NCI-H526 treated with DMSO at 0.1 percent for 48 hours (cell line): ENCODE measurements around the gene EFEMP2.
"Not testable (repeated sequence)": the region's sequence is repeated elsewhere in the genome, so short reads cannot be mapped to it uniquely, and the experiment has no call there.

Experiments
- DNase-seq: peaks from one replicate; lab custom pipeline; 2025; lab: John Stamatoyannopoulos, UW

Gene EFEMP2

GRCh38 chr11:65854852-65855837, 17.5 kb downstream of the EFEMP2 start:
- DNase-seq, result no peak

- no peak for DNase-seq
These were observed 18.4 kb downstream of the EFEMP2 start for GRCh38 chr11:65854161-65854592.

- no peak for DNase-seq
These were observed 19.2 kb downstream of the EFEMP2 start for GRCh38 chr11:65853246-65853979.

- no peak for DNase-seq
These were observed 19.9 kb downstream of the EFEMP2 start for GRCh38 chr11:65852508-65853245.

- DNase-seq, result no peak
These were observed 20.6 kb downstream of the EFEMP2 start for GRCh38 chr11:65851811-65852507.

DNA sequence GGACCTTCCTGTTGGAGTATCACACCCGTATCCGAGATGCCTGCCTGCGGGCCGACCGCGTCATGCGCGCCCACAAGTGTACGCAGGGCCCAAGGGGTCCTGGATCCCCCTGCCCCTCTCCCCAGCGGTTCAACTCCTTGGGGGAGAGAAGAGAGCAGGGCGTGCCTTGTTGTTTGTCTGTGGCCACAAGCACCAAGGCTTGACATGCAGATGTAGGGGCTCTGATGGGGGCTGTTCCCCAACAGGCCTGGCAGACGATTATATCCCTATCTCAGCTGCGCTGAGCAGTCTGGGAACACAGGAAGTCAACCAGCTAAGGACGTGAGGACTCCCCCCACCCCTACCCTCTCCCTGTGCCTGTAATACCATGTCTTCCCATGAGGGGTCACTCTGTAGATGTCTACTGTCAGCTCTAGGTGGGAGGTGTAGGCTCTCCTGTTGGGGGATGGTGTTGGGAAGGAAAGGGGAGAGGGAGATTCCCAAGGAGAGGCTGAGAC, 21.5 kb downstream of the EFEMP2 start:
- no peak for DNase-seq

DNA sequence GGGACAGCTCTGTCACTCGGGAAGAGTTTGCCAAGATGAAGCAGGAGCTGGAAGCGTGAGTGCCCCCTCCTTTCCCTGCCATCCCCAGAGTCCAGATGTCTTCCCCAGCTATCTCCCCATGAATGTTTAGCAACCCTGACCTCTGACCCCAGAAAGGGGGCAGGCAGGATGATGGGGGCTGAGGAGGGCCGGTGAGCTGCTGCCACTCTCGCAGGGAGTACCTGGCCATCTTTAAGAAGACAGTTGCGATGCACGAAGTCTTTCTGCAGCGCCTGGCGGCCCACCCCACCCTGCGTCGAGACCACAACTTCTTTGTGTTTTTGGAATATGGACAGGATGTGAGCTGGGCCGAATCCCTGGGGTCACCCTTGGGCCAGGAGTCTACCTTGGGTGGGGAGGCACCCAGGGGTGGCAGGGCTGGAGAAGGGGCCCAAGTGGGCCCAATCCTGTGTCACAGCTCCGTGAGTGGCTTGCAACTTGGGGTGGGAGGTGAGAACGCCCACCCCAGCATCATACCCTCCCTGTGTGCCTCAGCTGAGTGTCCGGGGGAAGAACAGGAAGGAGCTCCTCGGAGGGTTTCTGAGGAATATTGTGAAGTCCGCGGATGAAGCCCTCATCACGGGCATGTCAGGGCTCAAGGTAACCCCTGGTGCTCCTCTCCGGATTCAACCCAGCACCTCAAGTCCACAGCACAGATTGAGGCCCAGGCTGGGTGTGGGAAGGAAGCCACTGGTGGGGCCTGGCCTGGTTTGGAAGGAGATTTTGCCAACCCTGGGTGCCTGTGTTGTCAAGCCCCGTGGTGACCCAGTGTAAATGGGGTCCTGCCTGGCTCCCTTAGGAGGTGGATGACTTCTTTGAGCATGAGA, 22.1 kb downstream of the EFEMP2 start:
- DNase-seq, result no peak

DNA sequence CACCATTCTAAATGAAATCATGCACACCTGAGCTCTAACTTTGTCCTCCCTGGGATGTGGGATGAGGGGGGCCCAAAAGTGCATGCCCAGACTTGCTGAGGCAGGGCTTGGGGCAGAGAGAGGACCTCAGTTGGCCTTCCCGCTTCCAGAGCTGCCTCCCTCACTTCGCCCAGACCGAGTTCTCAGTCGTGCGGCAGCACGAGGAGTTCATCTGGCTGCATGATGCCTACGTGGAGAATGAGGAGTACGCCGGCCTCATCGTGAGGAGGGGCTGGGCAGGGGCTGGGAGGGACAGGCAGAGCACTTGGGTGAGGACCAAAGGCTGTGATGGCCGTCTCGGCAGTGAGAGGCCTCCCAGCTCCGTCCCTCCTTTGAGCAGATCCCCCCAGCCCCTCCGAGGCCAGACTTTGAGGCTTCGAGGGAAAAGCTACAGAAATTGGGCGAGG, 22.8 kb downstream of the EFEMP2 start:
- DNase-seq, result no peak

GRCh38 chr11:65849366-65849765, 23.2 kb downstream of the EFEMP2 start:
- DNase-seq, result no peak

DNA sequence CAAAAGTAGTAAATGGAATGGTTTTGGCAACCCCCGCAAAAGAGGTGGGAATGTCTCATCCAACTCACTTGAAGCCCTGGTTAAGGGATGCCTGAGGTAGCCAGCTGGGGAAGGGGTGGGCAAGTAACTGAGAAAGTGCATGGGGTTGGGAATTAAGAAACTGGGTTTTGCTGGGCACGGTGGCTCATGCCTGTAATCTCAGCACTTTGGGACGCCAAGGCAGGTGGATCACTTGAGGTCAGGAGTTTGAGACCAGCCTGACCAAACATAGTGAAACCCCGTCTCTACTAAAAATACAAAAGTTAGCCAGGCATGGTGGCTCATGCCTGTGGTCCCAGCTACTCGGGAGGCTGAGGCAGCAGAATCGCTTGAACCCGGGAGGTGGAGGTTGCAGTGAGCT, 23.9 kb downstream of the EFEMP2 start:
- not testable (repeated sequence) for DNase-seq

DNA sequence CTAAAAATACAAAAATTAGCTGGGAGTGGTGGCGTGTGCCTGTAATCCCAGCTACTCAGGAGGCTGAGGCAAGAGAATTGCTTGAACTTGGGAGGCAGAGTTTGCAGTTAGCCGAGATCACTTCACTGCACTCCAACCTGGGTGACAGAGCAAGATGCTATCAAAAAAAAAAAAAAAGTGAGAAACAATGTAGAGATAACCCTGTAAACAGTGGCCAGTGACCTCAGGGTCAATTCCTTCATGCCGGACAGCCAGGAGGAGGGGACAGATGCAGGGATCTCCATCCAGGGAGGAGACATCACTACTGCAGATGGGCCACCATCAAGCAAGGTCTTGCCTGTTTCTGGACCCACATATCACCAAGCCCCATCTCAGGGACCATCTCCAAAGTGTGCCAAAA, 24.9 kb downstream of the EFEMP2 start:
- DNase-seq, result no peak

GRCh38 chr11:65844231-65844872, 28.2 kb downstream of the EFEMP2 start:
- DNase-seq, result no peak

GRCh38 chr11:65843811-65844210, 28.8 kb downstream of the EFEMP2 start:
- DNase-seq, result no peak

DNA sequence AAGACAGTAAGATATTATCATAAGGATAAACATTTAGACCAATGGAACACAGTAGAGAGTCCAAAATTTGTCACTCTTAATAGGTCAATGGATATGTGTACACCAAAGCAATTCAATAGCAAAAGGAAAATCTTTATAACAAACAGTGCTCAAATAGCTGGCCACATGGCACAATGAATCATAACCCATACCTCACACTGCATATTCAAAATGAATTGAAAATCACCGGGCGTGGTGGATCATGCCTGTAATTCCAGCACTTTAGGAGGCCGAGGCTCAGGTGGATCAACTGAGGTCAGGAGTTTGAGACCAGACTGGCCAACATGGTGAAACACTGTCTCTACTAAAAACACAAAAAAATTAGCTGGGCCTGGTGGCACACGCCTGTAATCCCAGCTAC, 30.5 kb downstream of the EFEMP2 start:
- no peak for DNase-seq

- no peak for DNase-seq
These were observed 38.4 kb downstream of the EFEMP2 start for GRCh38 chr11:65834202-65834601.

- peak; percentile 90 for DNase-seq
These were observed 39.1 kb downstream of the EFEMP2 start, which contains the start of gene SNX32 for GRCh38 chr11:65833297-65834030. Gene SNX32 (plus strand): TSS chr11:65833963. CDS start chr11:65834066, 103 bp downstream.

DNA sequence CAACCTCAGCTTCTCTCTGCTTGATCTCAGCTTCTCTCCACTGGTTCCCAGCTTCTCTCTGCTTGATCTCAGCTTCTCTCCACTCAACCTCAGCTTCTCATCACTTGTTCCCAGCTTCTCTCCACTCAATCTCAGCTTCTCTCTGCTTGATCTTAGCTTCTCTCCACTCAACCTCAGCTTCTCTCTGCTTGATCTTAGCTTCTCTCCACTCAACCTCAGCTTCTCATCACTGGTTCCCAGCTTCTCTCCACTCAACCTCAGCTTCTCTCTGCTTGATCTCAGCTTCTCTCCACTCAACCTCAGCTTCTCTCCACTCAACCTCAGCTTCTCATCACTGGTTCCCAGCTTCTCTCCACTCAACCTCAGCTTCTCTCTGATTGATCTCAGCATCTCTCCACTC, 40.4 kb downstream of the EFEMP2 start:
- DNase-seq, result not testable (repeated sequence)

- no peak for DNase-seq
These were observed 43.1 kb downstream of the EFEMP2 start for GRCh38 chr11:65829459-65829858.
